ENCODE data around the gene SMIM30.
A peak's percentile ranks its signal among the peaks of the same experiment; 100 is the strongest.
"Not testable (repeated sequence)": the region's sequence is repeated elsewhere in the genome, so short reads cannot be mapped to it uniquely, and the experiment has no call there.

The SMIM30 gene

GRCh38 chr7:113134025-113134424 is 15.7 kb upstream of the SMIM30 start:
- POLR2A ChIA-PET (ENCODE audit: low non-redundant PET) = no interaction called here

GRCh38 chr7:113131367-113131766 is 13.0 kb upstream of the SMIM30 start:
- TF ChIP-seq CTCF (conservative IDR thresholded peaks at IDR 0.05; ENCODE audit: low read depth) = no peak
- H3K27ac ChIP-seq = no peak overlapping the region
- no peak for DNase-seq (ENCODE audit: low spot score)
- ChIA-PET POLR2A (ENCODE audit: low non-redundant PET) (no interaction called here), CTCF (no interaction called here)

More at GRCh38 chr7:113134025-113134424, 15.7 kb upstream of the SMIM30 start:
- no peak for DNase-seq (ENCODE audit: low spot score)
- H3K27ac ChIP-seq = no peak overlapping the region
- CTCF ChIA-PET = no interaction called here
- no peak for TF ChIP-seq CTCF (conservative IDR thresholded peaks at IDR 0.05; ENCODE audit: low read depth)

GRCh38 chr7:113128031-113128430 is 9.7 kb upstream of the SMIM30 start:
- peak; percentile 4 for DNase-seq (ENCODE audit: low spot score)
- no peak for TF ChIP-seq CTCF (conservative IDR thresholded peaks at IDR 0.05; ENCODE audit: low read depth)
- no peak overlapping the region for H3K27ac ChIP-seq
- ChIA-PET POLR2A (ENCODE audit: low non-redundant PET) (no interaction called here), CTCF (no interaction called here)

GRCh38 chr7:113125728-113126127 is 7.4 kb upstream of the SMIM30 start:
- no peak overlapping the region for H3K27ac ChIP-seq
- TF ChIP-seq CTCF (conservative IDR thresholded peaks at IDR 0.05; ENCODE audit: low read depth) = no peak
- ChIA-PET POLR2A (ENCODE audit: low non-redundant PET) (no interaction called here), CTCF (interaction anchor here (0.6 to 0.8 kb wide), 2 partner anchors 227 to 598 kb away, joined by 3 to 4 read pairs; no protein-coding TSS in a partner anchor)
- no peak for DNase-seq (ENCODE audit: low spot score)

GRCh38 chr7:113122744-113123143 is 4.4 kb upstream of the SMIM30 start:
- no peak for TF ChIP-seq CTCF (conservative IDR thresholded peaks at IDR 0.05; ENCODE audit: low read depth)
- no peak for DNase-seq (ENCODE audit: low spot score)
- no peak overlapping the region for H3K27ac ChIP-seq
- POLR2A ChIA-PET (ENCODE audit: low non-redundant PET) = no interaction called here
- CTCF ChIA-PET = no interaction called here

GRCh38 chr7:113120647-113121046 is 2.3 kb upstream of the SMIM30 start:
- CTCF ChIA-PET = no interaction called here
- no peak overlapping the region for H3K27ac ChIP-seq
- POLR2A ChIA-PET (ENCODE audit: low non-redundant PET) = no interaction called here
- DNase-seq (ENCODE audit: low spot score) = no peak
- no peak for TF ChIP-seq CTCF (conservative IDR thresholded peaks at IDR 0.05; ENCODE audit: low read depth)

GRCh38 chr7:113119429-113119828 is 1.1 kb upstream of the SMIM30 start:
- ChIA-PET CTCF (interaction anchor here (0.6 kb wide), 1 partner anchor 597 kb away, joined by 4 read pairs; no protein-coding TSS in a partner anchor), POLR2A (ENCODE audit: low non-redundant PET) (no interaction called here)
- no peak for DNase-seq (ENCODE audit: low spot score)
- no peak overlapping the region for H3K27ac ChIP-seq
- no peak for TF ChIP-seq CTCF (conservative IDR thresholded peaks at IDR 0.05; ENCODE audit: low read depth)

GRCh38 chr7:113117374-113117774 is 980 bp downstream of the SMIM30 start:
- POLR2A ChIA-PET (ENCODE audit: low non-redundant PET) = interaction anchor here (0.6 kb wide), 1 partner anchor 550 kb away, joined by 9 read pairs; no protein-coding TSS in a partner anchor
- CTCF ChIA-PET; DNase-seq (ENCODE audit: low spot score); H3K27ac ChIP-seq: not testable (repeated sequence)
